Measurements from ENCODE around the gene STUB1.
A peak's percentile ranks its signal among the peaks of the same experiment; 100 is the strongest.

DNA sequence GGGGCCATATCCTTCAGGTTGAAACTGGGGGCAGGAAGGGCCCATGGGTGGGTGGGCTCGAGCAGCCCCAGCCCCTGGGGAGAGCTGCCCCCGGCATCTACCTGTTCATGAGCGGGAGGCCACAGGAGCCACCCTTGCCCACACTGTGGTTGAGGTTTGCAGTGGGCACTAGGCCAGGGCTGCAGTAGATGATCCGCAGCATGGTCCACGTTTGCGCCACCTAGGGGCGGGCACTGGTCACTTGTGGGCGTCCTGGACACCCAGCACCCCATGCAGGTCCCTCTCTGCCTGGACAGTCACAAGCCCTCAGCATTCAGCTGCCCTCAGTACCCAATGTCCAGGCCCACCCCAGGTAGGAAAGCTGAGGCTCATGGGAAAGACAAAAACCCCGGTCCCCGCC is 5.8 kb downstream of the STUB1 start:
- TF ChIP-seq CTCF (conservative IDR thresholded peaks at IDR 0.05 in 1 of 2, IDR thresholded peaks at IDR 0.05 in 1 of 2; ENCODE audit: low read depth in 1 of 2, low read length in 2 of 2) (peak; percentile 23 to 49), EZH2 (IDR thresholded peaks at IDR 0.05; ENCODE audit: low read length, missing control alignments) (no peak)

All from fibroblast of lung (primary cell).